ENCODE results near the gene DDA1. TPM values are rescaled to one million over a fixed set of nuclear protein-coding genes. Genes with fewer than 3 reads are reported as not detected.

Gene DDA1
- total RNA-seq, 1 donor, result 11.6 TPM

- H3K27me3 ChIP-seq (ENCODE audit: insufficient read depth, low read length), result no peaks in the 10 kb centered on the region
- peaks cover 2% of the 10 kb centered on the region for H3K4me1 ChIP-seq (ENCODE audit: insufficient read depth, low read length)
- DNase-seq (ENCODE audit: insufficient read length, low spot score, missing footprints), result peak; percentile 81
- peaks cover 6% of the 10 kb centered on the region for H4K20me1 ChIP-seq (ENCODE audit: insufficient read depth, low read length)
- TF ChIP-seq CTCF (IDR thresholded peaks at IDR 0.05; ENCODE audit: extremely low read depth, low read depth, low read length), result no peak
- H2AFZ ChIP-seq (ENCODE audit: low read length), result no peak overlapping the region
- H3K9me3 ChIP-seq (ENCODE audit: low read depth, low read length), result no peaks in the 10 kb centered on the region
- peaks cover 28% of the 10 kb centered on the region for H3K36me3 ChIP-seq (ENCODE audit: insufficient read depth, low read length)
- peaks cover 9% of the 10 kb centered on the region for H3K79me2 ChIP-seq (ENCODE audit: insufficient read depth, low read length)
- H3K27ac ChIP-seq (ENCODE audit: low read depth, low read length), result no peak overlapping the region
- no peak overlapping the region for H3K4me2 ChIP-seq (ENCODE audit: insufficient read depth, low read length)
- H3K4me3 ChIP-seq (ENCODE audit: insufficient read depth, low read length), result no peak overlapping the region
Observed at GRCh38 chr19:17318966-17319365, 9.6 kb downstream of the DDA1 start.

GRCh38 chr19:17319473-17320238 is 10.3 kb downstream of the DDA1 start:
- no peaks in the 10 kb centered on the region for H3K9me3 ChIP-seq (ENCODE audit: low read depth, low read length)
- peaks cover 3% of the 10 kb centered on the region for H3K79me2 ChIP-seq (ENCODE audit: insufficient read depth, low read length)
- H3K4me2 ChIP-seq (ENCODE audit: insufficient read depth, low read length), result no peak overlapping the region
- H3K4me3 ChIP-seq (ENCODE audit: insufficient read depth, low read length), result no peak overlapping the region
- peak; percentile 79 for DNase-seq (ENCODE audit: insufficient read length, low spot score, missing footprints)
- H3K4me1 ChIP-seq (ENCODE audit: insufficient read depth, low read length), result peaks cover 2% of the 10 kb centered on the region
- no peak for TF ChIP-seq CTCF (IDR thresholded peaks at IDR 0.05; ENCODE audit: extremely low read depth, low read depth, low read length)
- peaks cover 21% of the 10 kb centered on the region for H3K36me3 ChIP-seq (ENCODE audit: insufficient read depth, low read length)
- H2AFZ ChIP-seq (ENCODE audit: low read length), result no peak overlapping the region
- H3K27me3 ChIP-seq (ENCODE audit: insufficient read depth, low read length), result no peaks in the 10 kb centered on the region
- peaks cover 4% of the 10 kb centered on the region for H4K20me1 ChIP-seq (ENCODE audit: insufficient read depth, low read length)
- H3K27ac ChIP-seq (ENCODE audit: low read depth, low read length), result no peak overlapping the region

GRCh38 chr19:17320435-17320834 is 11.1 kb downstream of the DDA1 start:
- H3K27ac ChIP-seq (ENCODE audit: low read depth, low read length), result no peak overlapping the region
- H3K9me3 ChIP-seq (ENCODE audit: low read depth, low read length), result no peaks in the 10 kb centered on the region
- peaks cover 3% of the 10 kb centered on the region for H3K79me2 ChIP-seq (ENCODE audit: insufficient read depth, low read length)
- no peak overlapping the region for H2AFZ ChIP-seq (ENCODE audit: low read length)
- no peaks in the 10 kb centered on the region for H3K27me3 ChIP-seq (ENCODE audit: insufficient read depth, low read length)
- peaks cover 4% of the 10 kb centered on the region for H4K20me1 ChIP-seq (ENCODE audit: insufficient read depth, low read length)
- H3K4me2 ChIP-seq (ENCODE audit: insufficient read depth, low read length), result no peak overlapping the region
- H3K4me1 ChIP-seq (ENCODE audit: insufficient read depth, low read length), result peaks cover 2% of the 10 kb centered on the region
- DNase-seq (ENCODE audit: insufficient read length, low spot score, missing footprints), result peak; percentile 82
- TF ChIP-seq CTCF (IDR thresholded peaks at IDR 0.05; ENCODE audit: extremely low read depth, low read depth, low read length), result no peak
- peaks cover 17% of the 10 kb centered on the region for H3K36me3 ChIP-seq (ENCODE audit: insufficient read depth, low read length)
- no peak overlapping the region for H3K4me3 ChIP-seq (ENCODE audit: insufficient read depth, low read length)

- H3K36me3 ChIP-seq (ENCODE audit: insufficient read depth, low read length), result peaks cover 9% of the 10 kb centered on the region
- no peaks in the 10 kb centered on the region for H3K79me2 ChIP-seq (ENCODE audit: insufficient read depth, low read length)
- TF ChIP-seq CTCF (IDR thresholded peaks at IDR 0.05; ENCODE audit: extremely low read depth, low read depth, low read length), result no peak
- no peak overlapping the region for H3K4me2 ChIP-seq (ENCODE audit: insufficient read depth, low read length)
- H2AFZ ChIP-seq (ENCODE audit: low read length), result no peak overlapping the region
- no peaks in the 10 kb centered on the region for H3K27me3 ChIP-seq (ENCODE audit: insufficient read depth, low read length)
- H4K20me1 ChIP-seq (ENCODE audit: insufficient read depth, low read length), result peaks cover 2% of the 10 kb centered on the region
- no peak overlapping the region for H3K27ac ChIP-seq (ENCODE audit: low read depth, low read length)
- H3K4me1 ChIP-seq (ENCODE audit: insufficient read depth, low read length), result peaks cover 11% of the 10 kb centered on the region
- peak; percentile 79 for DNase-seq (ENCODE audit: insufficient read length, low spot score, missing footprints)
- no peaks in the 10 kb centered on the region for H3K9me3 ChIP-seq (ENCODE audit: low read depth, low read length)
- no peak overlapping the region for H3K4me3 ChIP-seq (ENCODE audit: insufficient read depth, low read length)
Observed at GRCh38 chr19:17321655-17322489, 12.5 kb downstream of the DDA1 start.
